Nephron progenitor cell (in vitro differentiated cells): ENCODE results near the gene TRIB2.

ENCODE experiments used
- DNase-seq: peaks from one replicate; pipeline ENCODE4 v3.0.0; 2021
- H3K27ac Mint-ChIP-seq: 2 replicates; pipeline ENCODE4 v1.8.0; 2021; ENCODE audit warnings: mild to moderate bottlenecking, moderate library complexity, mixed read lengths
- H3K27me3 Mint-ChIP-seq: 2 replicates; pipeline ENCODE4 v1.8.0; 2021; ENCODE audit warnings: mild to moderate bottlenecking, low read depth, mixed read lengths; ENCODE audit not compliant: poor library complexity
- H3K36me3 Mint-ChIP-seq: 2 replicates; pipeline ENCODE4 v1.8.0; 2021; ENCODE audit warnings: low read depth, mixed read lengths
- H3K4me1 Mint-ChIP-seq: 2 replicates; pipeline ENCODE4 v1.8.0; 2021; ENCODE audit warnings: mixed read lengths
- H3K4me3 Mint-ChIP-seq: 2 replicates; pipeline ENCODE4 v1.8.0; 2021; ENCODE audit warnings: mild to moderate bottlenecking, moderate library complexity, mixed read lengths
- H3K9me3 Mint-ChIP-seq: 2 replicates; pipeline ENCODE4 v1.8.0; 2021; ENCODE audit warnings: mild to moderate bottlenecking, moderate library complexity, mixed read lengths
- CTCF ChIP-seq: fragments of 200-600 bp; sonication (generic); IDR thresholded peaks from 2 replicates; pipeline ENCODE4 v1.5.0; 2021; ENCODE audit warnings: antibody characterized with exemption

The TRIB2 gene

GRCh38 chr2:12702168-12703121 lies 14.3 kb upstream of the TRIB2 start:
- Mint-ChIP-seq H3K4me1 (peaks cover 6% of the 10 kb centered on the region), H3K4me3 (no peak overlapping the region), H3K9me3 (no peaks in the 10 kb centered on the region), H3K27ac (no peak overlapping the region), H3K36me3 (no peaks in the 10 kb centered on the region), H3K27me3 (peaks cover 6% of the 10 kb centered on the region)
- no peak for TF ChIP-seq CTCF
- DNase-seq = no peak

- H3K27ac Mint-ChIP-seq = no peak overlapping the region
- H3K4me1 Mint-ChIP-seq = peaks cover 6% of the 10 kb centered on the region
- H3K27me3 Mint-ChIP-seq = peaks cover 6% of the 10 kb centered on the region
- no peak overlapping the region for H3K4me3 Mint-ChIP-seq
- no peaks in the 10 kb centered on the region for H3K9me3 Mint-ChIP-seq
- no peaks in the 10 kb centered on the region for H3K36me3 Mint-ChIP-seq
- no peak for TF ChIP-seq CTCF
- no peak for DNase-seq
Measured at GRCh38 chr2:12704378-12704777, 12.4 kb upstream of the TRIB2 start.

- peaks cover 4% of the 10 kb centered on the region for H3K27me3 Mint-ChIP-seq
- no peak for TF ChIP-seq CTCF
- peaks cover 6% of the 10 kb centered on the region for H3K4me1 Mint-ChIP-seq
- no peaks in the 10 kb centered on the region for H3K36me3 Mint-ChIP-seq
- no peak for DNase-seq
- H3K27ac Mint-ChIP-seq = no peak overlapping the region
- H3K9me3 Mint-ChIP-seq = no peaks in the 10 kb centered on the region
- H3K4me3 Mint-ChIP-seq = no peak overlapping the region
Measured at GRCh38 chr2:12705230-12705629, 11.5 kb upstream of the TRIB2 start.

- TF ChIP-seq CTCF = no peak
- Mint-ChIP-seq H3K9me3 (no peaks in the 10 kb centered on the region), H3K36me3 (no peaks in the 10 kb centered on the region), H3K27ac (no peak overlapping the region), H3K4me1 (peaks cover 6% of the 10 kb centered on the region), H3K4me3 (no peak overlapping the region), H3K27me3 (peaks cover 4% of the 10 kb centered on the region)
- no peak for DNase-seq
Measured at GRCh38 chr2:12705742-12706141, 11.0 kb upstream of the TRIB2 start.

GRCh38 chr2:12708508-12709206 lies 8.1 kb upstream of the TRIB2 start:
- H3K27me3 Mint-ChIP-seq = no peaks in the 10 kb centered on the region
- no peak for DNase-seq
- H3K27ac Mint-ChIP-seq = no peak overlapping the region
- H3K36me3 Mint-ChIP-seq = no peaks in the 10 kb centered on the region
- H3K4me1 Mint-ChIP-seq = no peaks in the 10 kb centered on the region
- no peaks in the 10 kb centered on the region for H3K9me3 Mint-ChIP-seq
- no peak for TF ChIP-seq CTCF
- H3K4me3 Mint-ChIP-seq = no peak overlapping the region
